Colonic mucosa (tissue), 4 donors: ENCODE results near the gene RABGAP1. TPM values are rescaled to one million over a fixed set of nuclear protein-coding genes. Genes with fewer than 3 reads are reported as not detected.
A peak's percentile ranks its signal among the peaks of the same experiment; 100 is the strongest.

Experiments used
- DNase-seq: peaks from one replicate; pipeline ENCODE4 v3.0.0-alpha.2; 2020
- H3K27ac ChIP-seq: fragments of 200-600 bp; one replicate; pipeline ENCODE4 v1.8.0; 2021
- H3K27me3 ChIP-seq: fragments of 200-600 bp; one replicate; pipeline ENCODE4 v1.8.0; 2021
- H3K36me3 ChIP-seq: fragments of 200-600 bp; one replicate; pipeline ENCODE4 v1.8.0; 2021
- H3K4me1 ChIP-seq: fragments of 200-600 bp; one replicate; pipeline ENCODE4 v1.8.0; 2021; ENCODE audit warnings: mild to moderate bottlenecking
- H3K4me3 ChIP-seq: fragments of 200-600 bp; one replicate; pipeline ENCODE4 v1.8.0; 2021
- H3K9ac ChIP-seq, 2 donors: one replicate each; pipeline ENCODE4 v1.7.0; 2013; ENCODE audit warnings: control low read depth in 2 of 2, low read depth in 2 of 2, low read length in 2 of 2
- H3K9me3 ChIP-seq: fragments of 200-600 bp; one replicate; pipeline ENCODE4 v1.8.0; 2021
- intact Hi-C: fragments of 100-400 bp; cut with DNase I; formaldehyde crosslinking; loops from one replicate; pipeline ENCODE4 v1.14.1; 2022
- total RNA-seq, 2 donors: library from RNA; stranded (reverse); fragmentation: NEBNext Ultra II Directional in 1 of 2; extraction: Animal tissue kit (Norgen Biotek cat#: 25700) in 1 of 2; gene quantifications; one replicate each; pipeline ENCODE4 v1.2.1, GENCODE V29; 2021
- TF ChIP-seq, protein P1 (sequence below): fragments of 200-600 bp; IDR thresholded peaks from one replicate; pipeline ENCODE4 v1.8.0; 2022; ENCODE audit warnings: antibody characterized with exemption, mild to moderate bottlenecking
- donor health status: healthy.
- donor health status: DM: no; HTN: no; CAD: no.
- donor health status: DM: no; HTN: no; CAD: no.

The RABGAP1 gene
- total RNA-seq, 2 donors from 2014 or later = 40.9 to 49.4 TPM

DNA sequence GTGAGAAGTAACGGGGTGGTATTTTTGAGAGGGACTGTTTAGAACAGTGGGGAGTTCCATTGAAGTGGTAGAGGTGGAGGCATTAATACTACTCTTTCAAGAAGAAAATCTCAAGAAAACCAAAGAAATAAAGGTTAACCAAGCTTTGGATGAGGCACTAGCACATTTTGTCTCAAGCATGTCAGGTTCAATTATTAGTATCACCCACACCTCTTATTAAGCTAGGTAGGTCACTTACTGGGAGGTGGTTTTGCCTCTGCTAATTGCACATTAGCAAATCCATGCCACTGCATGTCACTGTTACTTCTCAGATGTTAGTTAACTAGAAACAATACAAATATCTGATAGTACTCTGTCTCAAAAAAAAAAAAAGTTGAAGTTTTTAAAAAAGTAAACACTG is 10.2 kb downstream of the RABGAP1 start:
- intact Hi-C loops = no loop called here

DNA sequence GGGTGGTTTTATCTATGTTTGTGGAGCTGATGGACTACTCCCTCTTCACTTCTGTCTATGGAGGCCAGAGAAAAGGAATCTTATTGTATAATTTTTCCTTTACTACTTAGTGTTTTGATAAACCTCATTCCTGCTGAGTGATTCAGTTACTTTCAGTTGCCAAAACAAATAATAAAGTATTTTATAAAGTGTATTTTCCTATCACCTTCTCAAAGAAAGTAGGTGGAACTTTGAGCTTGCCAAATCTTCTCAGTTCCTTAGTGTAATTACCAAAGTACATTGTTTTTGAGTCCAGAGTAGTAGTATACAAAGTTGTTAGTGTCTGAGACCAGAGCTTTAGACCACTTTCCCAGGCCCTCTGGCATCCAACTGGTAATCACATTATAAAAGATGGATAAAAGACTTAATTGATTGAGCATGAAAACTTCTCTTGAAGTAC is 13.5 kb downstream of the RABGAP1 start:
- H3K4me3 ChIP-seq = no peak overlapping the region
- peak overlapping the region; percentile 25 for H3K27ac ChIP-seq
- no peaks in the 10 kb centered on the region for H3K4me1 ChIP-seq
- TF ChIP-seq, protein P1, sequence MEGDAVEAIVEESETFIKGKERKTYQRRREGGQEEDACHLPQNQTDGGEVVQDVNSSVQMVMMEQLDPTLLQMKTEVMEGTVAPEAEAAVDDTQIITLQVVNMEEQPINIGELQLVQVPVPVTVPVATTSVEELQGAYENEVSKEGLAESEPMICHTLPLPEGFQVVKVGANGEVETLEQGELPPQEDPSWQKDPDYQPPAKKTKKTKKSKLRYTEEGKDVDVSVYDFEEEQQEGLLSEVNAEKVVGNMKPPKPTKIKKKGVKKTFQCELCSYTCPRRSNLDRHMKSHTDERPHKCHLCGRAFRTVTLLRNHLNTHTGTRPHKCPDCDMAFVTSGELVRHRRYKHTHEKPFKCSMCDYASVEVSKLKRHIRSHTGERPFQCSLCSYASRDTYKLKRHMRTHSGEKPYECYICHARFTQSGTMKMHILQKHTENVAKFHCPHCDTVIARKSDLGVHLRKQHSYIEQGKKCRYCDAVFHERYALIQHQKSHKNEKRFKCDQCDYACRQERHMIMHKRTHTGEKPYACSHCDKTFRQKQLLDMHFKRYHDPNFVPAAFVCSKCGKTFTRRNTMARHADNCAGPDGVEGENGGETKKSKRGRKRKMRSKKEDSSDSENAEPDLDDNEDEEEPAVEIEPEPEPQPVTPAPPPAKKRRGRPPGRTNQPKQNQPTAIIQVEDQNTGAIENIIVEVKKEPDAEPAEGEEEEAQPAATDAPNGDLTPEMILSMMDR = no peak
- no peaks in the 10 kb centered on the region for H3K9me3 ChIP-seq
- DNase-seq = no peak
- no peak overlapping the region for H3K9ac ChIP-seq
- intact Hi-C loops = no loop called here
- no peaks in the 10 kb centered on the region for H3K27me3 ChIP-seq
- H3K36me3 ChIP-seq = no peaks in the 10 kb centered on the region

More for the DNA sequence above, 10.2 kb downstream of the RABGAP1 start:
- no peak overlapping the region for H3K27ac ChIP-seq
- H3K9me3 ChIP-seq = no peaks in the 10 kb centered on the region
- peaks cover 4% of the 10 kb centered on the region for H3K4me1 ChIP-seq
- H3K36me3 ChIP-seq = no peaks in the 10 kb centered on the region
- no peak overlapping the region for H3K9ac ChIP-seq
- no peak for DNase-seq
- TF ChIP-seq, protein P1 = no peak
- H3K4me3 ChIP-seq = no peak overlapping the region
- H3K27me3 ChIP-seq = no peaks in the 10 kb centered on the region

DNA sequence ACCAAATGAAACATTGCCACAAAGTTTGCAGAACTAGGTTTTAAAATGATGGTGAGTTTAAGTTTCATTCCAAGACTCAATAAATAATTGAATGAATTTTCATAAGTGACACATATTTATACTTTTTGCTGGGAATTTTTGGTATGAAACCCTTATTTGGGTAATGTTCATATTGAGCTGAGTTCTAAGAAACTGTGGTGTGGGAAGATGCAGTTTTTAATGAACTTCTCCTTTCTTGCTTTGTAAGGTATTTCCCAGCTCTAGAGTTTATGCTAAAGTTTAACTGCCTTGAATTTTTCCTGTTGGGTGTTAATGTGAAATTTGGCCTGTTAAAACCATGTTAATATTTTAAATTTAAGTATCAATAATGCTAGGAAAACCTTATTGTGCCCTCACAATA is 15.1 kb downstream of the RABGAP1 start:
- no peaks in the 10 kb centered on the region for H3K9me3 ChIP-seq
- H3K27ac ChIP-seq = no peak overlapping the region
- H3K27me3 ChIP-seq = no peaks in the 10 kb centered on the region
- no peak overlapping the region for H3K4me3 ChIP-seq
- H3K9ac ChIP-seq = no peak overlapping the region
- intact Hi-C loops = no loop called here
- H3K36me3 ChIP-seq = no peaks in the 10 kb centered on the region
- TF ChIP-seq, protein P1 = no peak
- no peak for DNase-seq
- H3K4me1 ChIP-seq = no peaks in the 10 kb centered on the region

DNA sequence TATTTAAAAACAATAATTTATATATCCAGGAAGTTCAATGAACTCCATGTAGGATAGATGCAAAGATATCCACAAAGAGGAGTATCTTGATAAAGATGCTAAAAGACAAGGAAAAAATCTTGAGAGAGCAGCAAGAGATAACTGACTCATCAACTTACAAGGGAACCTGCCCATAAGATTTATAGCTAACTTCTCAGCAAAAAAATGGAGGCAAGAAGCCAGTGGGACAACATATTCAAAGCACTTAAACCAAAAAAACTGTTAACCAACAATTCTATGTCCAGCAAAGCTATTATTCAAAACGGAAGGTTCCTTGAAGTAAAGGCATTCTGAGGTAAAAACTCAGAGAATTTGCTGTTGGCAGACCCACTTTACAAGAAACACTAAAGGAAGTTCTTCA is 20.3 kb downstream of the RABGAP1 start:
- no peaks in the 10 kb centered on the region for H3K4me1 ChIP-seq
- H3K27me3 ChIP-seq = no peaks in the 10 kb centered on the region
- TF ChIP-seq, protein P1 = no peak
- no peaks in the 10 kb centered on the region for H3K36me3 ChIP-seq
- no peak for DNase-seq
- H3K9me3 ChIP-seq = no peaks in the 10 kb centered on the region
- H3K27ac ChIP-seq = no peak overlapping the region
- H3K4me3 ChIP-seq = no peak overlapping the region
- intact Hi-C loops = no loop called here
- no peak overlapping the region for H3K9ac ChIP-seq

DNA sequence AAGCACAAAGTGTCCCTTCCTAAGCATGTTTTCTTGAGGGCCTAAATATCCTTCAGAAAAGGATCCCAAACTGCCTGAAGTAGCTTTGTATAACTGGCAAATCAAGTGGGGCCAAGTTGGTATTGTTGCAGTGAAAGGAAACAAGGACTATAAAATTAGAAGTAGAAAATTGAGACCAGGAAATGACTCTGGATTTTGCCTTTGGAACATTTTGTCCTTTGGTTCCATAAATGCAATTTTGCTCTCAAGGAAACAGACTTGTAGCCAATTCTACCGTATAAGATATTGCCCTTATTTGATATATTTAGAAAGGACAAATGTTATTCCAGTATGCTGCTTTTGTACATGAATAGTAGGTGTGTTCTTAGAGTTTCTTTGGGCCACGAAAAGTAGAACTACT is 34.4 kb downstream of the RABGAP1 start:
- no peak for DNase-seq
- H3K36me3 ChIP-seq = peaks cover 3% of the 10 kb centered on the region
- H3K27ac ChIP-seq = peak overlapping the region; percentile 8
- no peak overlapping the region for H3K4me3 ChIP-seq
- intact Hi-C loops = no loop called here
- no peaks in the 10 kb centered on the region for H3K4me1 ChIP-seq
- no peaks in the 10 kb centered on the region for H3K9me3 ChIP-seq
- no peak overlapping the region for H3K9ac ChIP-seq
- TF ChIP-seq, protein P1 = no peak
- H3K27me3 ChIP-seq = no peaks in the 10 kb centered on the region

DNA sequence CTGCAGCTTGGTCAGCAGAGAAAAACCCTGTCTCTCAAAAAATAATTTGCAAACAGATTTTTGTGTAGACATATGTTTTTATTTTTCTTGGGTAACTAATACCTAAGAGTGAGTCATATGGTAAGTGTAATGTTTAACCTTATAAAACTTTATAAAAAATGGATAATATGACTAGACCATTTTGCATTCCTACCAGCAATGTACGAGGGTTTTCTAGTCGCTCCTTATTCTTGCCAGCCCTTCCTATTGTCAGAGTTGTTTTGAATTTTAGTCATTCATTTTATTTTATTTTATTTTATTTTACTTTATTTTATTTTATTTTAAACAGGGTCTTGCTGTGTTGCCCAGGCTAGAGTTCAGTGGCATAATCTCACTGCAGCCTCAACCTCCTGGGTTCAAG is 37.8 kb downstream of the RABGAP1 start:
- Histone ChIP-seq H3K4me1 (no peaks in the 10 kb centered on the region), H3K9ac (no peak overlapping the region), H3K9me3 (no peaks in the 10 kb centered on the region), H3K4me3 (no peak overlapping the region), H3K27ac (no peak overlapping the region), H3K36me3 (no peaks in the 10 kb centered on the region), H3K27me3 (no peaks in the 10 kb centered on the region)
- DNase-seq = no peak
- intact Hi-C loops = no loop called here
- TF ChIP-seq, protein P1 = no peak
